Lower leg skin (tissue), 4 donors: ENCODE data around the gene SSR1. TPM values are rescaled to one million over a fixed set of nuclear protein-coding genes. Genes with fewer than 3 reads are reported as not detected.

Experiments
- DNase-seq, 2 donors: peaks; one replicate each; pipeline ENCODE4 v3.0.0-alpha.2; 2019; ENCODE audit warnings: low spot score in 2 of 2
- H3K4me3 ChIP-seq: fragments of 200-600 bp; sonication (generic); 2 replicates; pipeline ENCODE4 v1.5.1; 2017; ENCODE audit warnings: mild to moderate bottlenecking, low read depth; ENCODE audit not compliant: poor library complexity, severe bottlenecking
- CTCF ChIP-seq, 3 donors: fragments of 450-650 bp; IDR thresholded peaks; one replicate each; pipeline ENCODE4 v1.5.1; 2016; ENCODE audit warnings: antibody characterized with exemption in 3 of 3, mild to moderate bottlenecking in 3 of 3, moderate library complexity in 2 of 3
- POLR2A ChIP-seq, 2 donors: fragments of 450-650 bp; IDR thresholded peaks; one replicate each; pipeline ENCODE4 v1.6.1; 2016 to 2017; ENCODE audit warnings: antibody characterized with exemption in 2 of 2, mild to moderate bottlenecking in 1 of 2, moderate library complexity in 1 of 2
- whole genome bisulfite sequencing, 2 donors: methylation state at CpG; one replicate each; pipeline ENCODE4 v1.1.5; 2018; 5-methylcytosine and 5-hydroxymethylcytosine counted together
- intact Hi-C: fragments of 100-400 bp; cut with DNase I; formaldehyde crosslinking; loops from one replicate; pipeline ENCODE4 v1.15.0; 2023; ENCODE audit warnings: low total_unique reads
- total RNA-seq, 4 donors: library from RNA; depleted of rRNA; stranded (reverse); fragments of >200 nt; gene quantifications; one replicate each; pipeline ENCODE4 v1.1.0, GENCODE V29; 2016

Gene SSR1
- total RNA-seq, 4 donors from 2014 or later = 31.4 to 42.9 (median 35.3) TPM

GRCh38 chr6:7260291-7261031 is 52.5 kb downstream of the SSR1 start:
- no peak for TF ChIP-seq POLR2A (IDR thresholded peaks at IDR 0.05)
- TF ChIP-seq CTCF (IDR thresholded peaks at IDR 0.05) = no peak
- intact Hi-C loops = no loop called here
- WGBS, 2 donors = 63 to 80% methylated on average over 12 of the region's 13 CpGs
- H3K4me3 ChIP-seq = peak overlapping the region; percentile 32
- DNase-seq = no peak

- no peak for DNase-seq
- 76 to 78% methylated on average over 8 to 9 of the region's 9 CpGs for WGBS, 2 donors
- intact Hi-C loops = no loop called here
- H3K4me3 ChIP-seq = no peak overlapping the region
- TF ChIP-seq CTCF (IDR thresholded peaks at IDR 0.05) (no peak), POLR2A (IDR thresholded peaks at IDR 0.05) (no peak)
Measured at GRCh38 chr6:7258231-7258763, 54.7 kb downstream of the SSR1 start.

- 93 to 95% methylated on average over 17 to 18 of the region's 18 CpGs for WGBS, 2 donors
- DNase-seq = no peak
- no peak for TF ChIP-seq CTCF (IDR thresholded peaks at IDR 0.05)
- TF ChIP-seq POLR2A (IDR thresholded peaks at IDR 0.05) = no peak
- no peak overlapping the region for H3K4me3 ChIP-seq
- intact Hi-C loops = no loop called here
Measured at GRCh38 chr6:7257521-7258230, 55.3 kb downstream of the SSR1 start.

DNA sequence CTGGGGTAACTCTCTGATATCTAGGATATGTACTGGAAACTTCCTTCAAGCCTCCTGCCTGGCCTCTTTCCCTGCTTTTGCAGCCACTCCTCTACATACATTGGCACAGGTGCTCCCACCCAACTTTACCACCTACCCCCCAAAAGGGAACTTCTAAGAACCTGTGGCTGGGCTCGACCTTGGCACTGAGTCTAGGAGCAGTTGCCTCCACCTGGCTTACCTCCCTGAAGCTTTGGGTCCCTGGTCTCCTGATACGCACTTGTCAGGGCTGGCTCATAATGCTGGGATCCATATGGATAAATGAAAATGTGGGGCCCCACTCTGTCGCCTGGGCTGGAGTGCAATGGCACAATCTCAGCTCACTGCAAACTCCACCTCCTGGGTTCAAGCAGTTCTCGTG is 56.2 kb downstream of the SSR1 start:
- no peak for DNase-seq
- 83 to 85% methylated on average over 4 of the region's 4 CpGs for WGBS, 2 donors
- no peak for TF ChIP-seq POLR2A (IDR thresholded peaks at IDR 0.05)
- no peak for TF ChIP-seq CTCF (IDR thresholded peaks at IDR 0.05)

GRCh38 chr6:7255918-7256317 is 57.1 kb downstream of the SSR1 start:
- DNase-seq = no peak
- H3K4me3 ChIP-seq = no peak overlapping the region
- WGBS, 2 donors = 92 to 93% methylated on average over 5 of the region's 5 CpGs
- no peak for TF ChIP-seq POLR2A (IDR thresholded peaks at IDR 0.05)
- TF ChIP-seq CTCF (IDR thresholded peaks at IDR 0.05) = no peak
- intact Hi-C loops = no loop called here

More for the DNA sequence above, 56.2 kb downstream of the SSR1 start:
- H3K4me3 ChIP-seq = no peak overlapping the region
- intact Hi-C loops = no loop called here
